ENCODE data around the gene SCAP.

DNA sequence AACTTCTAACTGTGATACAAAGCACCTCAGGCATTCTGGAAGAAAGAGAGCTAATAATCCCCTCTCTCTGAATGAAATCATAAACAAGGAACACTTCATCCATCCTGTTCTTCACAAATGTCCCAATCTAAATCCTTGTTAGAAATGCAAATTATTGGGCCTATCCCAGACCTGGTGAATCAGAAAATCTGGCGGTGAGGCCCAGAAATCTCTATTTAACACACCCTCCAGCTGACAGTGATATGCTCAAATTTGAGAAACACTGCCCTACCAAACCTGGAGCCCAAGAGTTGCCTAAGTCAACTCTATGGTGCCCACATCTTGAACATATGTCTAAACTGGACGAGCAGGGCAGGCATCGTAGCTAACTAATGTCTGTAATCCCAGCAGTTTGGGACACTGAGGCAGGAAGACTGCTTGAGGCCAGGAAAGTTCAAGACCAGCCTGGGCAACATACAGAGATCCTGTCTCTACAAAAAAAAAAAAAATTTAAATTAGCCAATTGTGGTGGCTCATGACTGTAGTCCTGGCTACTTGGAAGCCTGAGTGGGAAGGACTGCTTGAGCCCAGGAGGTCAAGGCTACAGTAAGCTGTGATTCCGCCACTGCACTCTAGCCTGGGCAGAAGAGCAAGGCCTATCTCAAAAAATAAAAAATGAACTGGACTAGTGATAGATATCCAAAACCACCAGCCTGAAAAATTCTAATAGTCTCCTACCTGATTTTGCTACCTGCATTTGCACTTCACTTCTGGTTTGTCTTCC, 23.1 kb downstream of the SCAP start:
- TF ChIP-seq RAD21 (IDR thresholded peaks at IDR 0.05; ENCODE audit: low read length) (no peak), MXI1 (IDR thresholded peaks at IDR 0.05; ENCODE audit: borderline replicate concordance, low read depth, low read length) (no peak), SMC3 (IDR thresholded peaks at IDR 0.05; ENCODE audit: low read depth, low read length) (no peak)
- TF ChIP-seq, protein P1, sequence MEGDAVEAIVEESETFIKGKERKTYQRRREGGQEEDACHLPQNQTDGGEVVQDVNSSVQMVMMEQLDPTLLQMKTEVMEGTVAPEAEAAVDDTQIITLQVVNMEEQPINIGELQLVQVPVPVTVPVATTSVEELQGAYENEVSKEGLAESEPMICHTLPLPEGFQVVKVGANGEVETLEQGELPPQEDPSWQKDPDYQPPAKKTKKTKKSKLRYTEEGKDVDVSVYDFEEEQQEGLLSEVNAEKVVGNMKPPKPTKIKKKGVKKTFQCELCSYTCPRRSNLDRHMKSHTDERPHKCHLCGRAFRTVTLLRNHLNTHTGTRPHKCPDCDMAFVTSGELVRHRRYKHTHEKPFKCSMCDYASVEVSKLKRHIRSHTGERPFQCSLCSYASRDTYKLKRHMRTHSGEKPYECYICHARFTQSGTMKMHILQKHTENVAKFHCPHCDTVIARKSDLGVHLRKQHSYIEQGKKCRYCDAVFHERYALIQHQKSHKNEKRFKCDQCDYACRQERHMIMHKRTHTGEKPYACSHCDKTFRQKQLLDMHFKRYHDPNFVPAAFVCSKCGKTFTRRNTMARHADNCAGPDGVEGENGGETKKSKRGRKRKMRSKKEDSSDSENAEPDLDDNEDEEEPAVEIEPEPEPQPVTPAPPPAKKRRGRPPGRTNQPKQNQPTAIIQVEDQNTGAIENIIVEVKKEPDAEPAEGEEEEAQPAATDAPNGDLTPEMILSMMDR (conservative IDR thresholded peaks at IDR 0.05; ENCODE audit: low read depth, low read length): no peak
- TF ChIP-seq, protein P2, sequence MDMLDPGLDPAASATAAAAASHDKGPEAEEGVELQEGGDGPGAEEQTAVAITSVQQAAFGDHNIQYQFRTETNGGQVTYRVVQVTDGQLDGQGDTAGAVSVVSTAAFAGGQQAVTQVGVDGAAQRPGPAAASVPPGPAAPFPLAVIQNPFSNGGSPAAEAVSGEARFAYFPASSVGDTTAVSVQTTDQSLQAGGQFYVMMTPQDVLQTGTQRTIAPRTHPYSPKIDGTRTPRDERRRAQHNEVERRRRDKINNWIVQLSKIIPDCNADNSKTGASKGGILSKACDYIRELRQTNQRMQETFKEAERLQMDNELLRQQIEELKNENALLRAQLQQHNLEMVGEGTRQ (IDR thresholded peaks at IDR 0.05; ENCODE audit: low read depth, low read length): no peak

Data from IMR-90 (cell line).